ENCODE data around the gene TICRR.
"Not testable (repeated sequence)": the region's sequence is repeated elsewhere in the genome, so short reads cannot be mapped to it uniquely, and the experiment has no call there.

TICRR gene

GRCh38 chr15:89566181-89566580 is 9.1 kb upstream of the TICRR start:
- DNase-seq, result no peak

DNA sequence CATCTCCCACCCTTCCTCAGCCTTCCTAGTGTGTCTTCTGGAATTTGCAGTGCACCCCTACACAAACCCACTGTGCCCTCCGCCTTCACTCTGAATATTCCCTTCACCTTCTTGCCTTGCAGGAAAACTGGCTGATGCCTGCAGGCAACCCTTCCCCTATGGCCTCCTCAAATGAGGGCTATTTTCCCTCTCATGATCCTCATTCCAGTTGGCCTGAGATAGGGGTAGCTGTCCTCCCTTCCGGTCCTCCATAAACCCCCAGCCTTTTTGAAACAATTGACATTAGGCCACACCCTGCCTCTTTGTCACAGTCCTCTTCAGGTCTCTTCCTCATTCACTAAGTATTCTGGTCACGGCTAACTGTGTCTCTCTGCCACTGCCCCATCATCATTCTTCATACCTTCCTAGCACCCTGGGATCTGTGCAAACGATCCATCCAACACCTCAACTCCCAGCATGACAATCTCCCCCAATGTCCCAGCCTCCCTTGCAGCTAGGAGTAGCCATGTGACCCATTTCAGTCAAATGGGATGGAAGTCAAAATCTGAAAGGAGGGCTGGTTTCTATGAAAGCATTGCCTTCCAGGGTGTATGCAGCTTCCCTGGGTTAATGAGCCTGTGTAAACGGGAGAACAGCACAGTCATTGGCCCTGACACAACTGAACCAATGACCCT is 8.5 kb upstream of the TICRR start:
- no peak for DNase-seq

GRCh38 chr15:89569090-89569745 is 6.1 kb upstream of the TICRR start:
- no peak for DNase-seq

DNA sequence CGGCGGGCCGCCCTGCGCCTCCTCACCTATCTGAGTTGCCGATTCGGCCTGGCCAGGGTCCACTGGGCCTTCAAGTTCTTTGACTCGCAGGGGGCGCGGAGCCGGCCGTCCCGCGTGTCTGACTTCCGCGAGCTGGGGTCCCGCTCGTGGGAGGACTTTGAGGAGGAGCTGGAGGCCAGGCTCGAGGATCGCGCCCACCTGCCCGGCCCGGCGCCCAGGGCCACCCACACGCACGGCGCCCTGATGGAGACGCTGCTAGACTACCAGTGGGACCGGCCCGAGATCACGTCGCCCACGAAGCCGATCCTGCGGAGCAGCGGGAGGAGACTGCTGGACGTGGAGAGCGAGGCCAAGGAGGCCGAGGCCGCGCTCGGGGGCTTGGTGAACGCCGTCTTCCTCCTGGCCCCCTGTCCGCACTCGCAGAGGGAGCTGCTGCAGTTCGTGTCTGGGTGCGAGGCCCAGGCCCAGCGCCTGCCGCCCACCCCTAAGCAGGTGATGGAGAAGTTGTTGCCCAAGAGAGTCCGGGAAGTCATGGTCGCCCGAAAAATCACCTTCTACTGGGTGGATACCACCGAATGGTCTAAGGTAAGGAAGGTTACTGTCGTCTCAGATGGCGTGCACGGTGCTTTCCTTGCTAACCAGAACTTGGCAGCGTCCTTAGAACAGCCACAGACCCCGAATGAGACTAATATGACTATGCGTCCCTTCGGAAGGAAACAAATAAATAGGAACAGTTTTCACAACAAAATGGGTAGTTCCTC is 567 bp downstream of the TICRR start:
- peak in 5 of 51 donors; percentile 3 to 42 (median 36) for DNase-seq

- DNase-seq, result no peak
These were observed 1.1 kb downstream of the TICRR start for GRCh38 chr15:89576417-89576773.

DNA sequence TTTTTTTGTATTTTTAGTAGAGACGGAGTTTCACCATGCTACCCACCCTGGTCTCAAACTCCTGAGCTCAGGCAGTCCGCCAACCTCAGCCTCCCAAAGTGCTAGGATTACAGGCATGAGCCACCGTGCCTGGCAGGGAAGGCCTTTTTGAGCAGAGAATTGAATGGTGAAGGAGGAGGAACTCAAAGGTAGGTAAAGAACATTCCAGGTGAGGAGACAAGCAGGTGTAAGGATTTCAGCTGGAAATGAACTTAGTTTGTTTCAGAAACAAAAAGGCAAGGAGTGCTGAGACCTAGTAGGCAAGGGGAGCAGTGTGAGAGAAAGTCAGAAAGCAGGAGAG is 2.5 kb downstream of the TICRR start:
- no peak for DNase-seq

DNA sequence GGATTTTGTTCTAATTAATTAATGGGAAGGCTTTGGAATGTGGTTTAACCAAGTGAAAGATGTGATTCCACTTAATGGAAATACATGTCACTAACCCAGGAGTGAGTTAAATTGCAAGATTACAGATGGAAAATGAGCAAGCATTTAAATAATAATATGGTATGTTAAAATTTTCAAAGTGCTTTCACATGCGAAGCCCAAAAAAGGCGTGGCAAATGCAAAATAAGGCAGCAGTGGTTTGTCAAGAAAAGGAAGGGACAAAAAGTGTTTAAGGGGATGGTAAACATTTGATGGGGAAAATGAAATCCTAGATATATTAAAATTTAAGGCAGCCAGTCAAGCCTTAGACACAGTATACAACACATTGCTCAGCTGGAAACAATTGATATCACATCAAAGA is 2.9 kb downstream of the TICRR start:
- no peak for DNase-seq

GRCh38 chr15:89580747-89581146 is 5.5 kb downstream of the TICRR start:
- DNase-seq, result not testable (repeated sequence)

GRCh38 chr15:89586651-89587050 is 11.4 kb downstream of the TICRR start:
- DNase-seq, result no peak

GRCh38 chr15:89587955-89588354 is 12.7 kb downstream of the TICRR start:
- DNase-seq, result no peak

DNA sequence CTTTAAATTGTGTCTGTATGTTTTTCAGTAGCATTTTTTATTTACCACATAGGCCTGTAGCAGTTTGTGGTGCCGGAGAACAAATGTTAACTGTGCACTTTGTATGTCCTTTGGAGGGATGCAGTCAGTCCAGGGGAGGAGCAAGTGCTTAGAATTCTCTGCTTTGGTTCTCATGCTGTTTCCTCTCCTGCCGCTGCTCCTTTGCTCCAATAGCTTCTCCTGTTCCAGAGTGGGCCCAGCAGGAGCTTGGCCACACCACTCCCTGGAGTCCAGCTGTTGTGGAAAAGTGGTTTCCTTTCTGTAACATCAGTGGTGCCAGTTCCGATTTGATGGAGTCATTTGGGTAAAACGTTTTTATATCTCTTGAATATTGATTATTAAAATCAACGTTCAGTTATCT is 16.6 kb downstream of the TICRR start:
- DNase-seq, result no peak

- DNase-seq, result no peak
These were observed 17.7 kb downstream of the TICRR start for GRCh38 chr15:89593018-89593417.

GRCh38 chr15:89599021-89599420 is 23.8 kb downstream of the TICRR start:
- DNase-seq, result no peak

DNA sequence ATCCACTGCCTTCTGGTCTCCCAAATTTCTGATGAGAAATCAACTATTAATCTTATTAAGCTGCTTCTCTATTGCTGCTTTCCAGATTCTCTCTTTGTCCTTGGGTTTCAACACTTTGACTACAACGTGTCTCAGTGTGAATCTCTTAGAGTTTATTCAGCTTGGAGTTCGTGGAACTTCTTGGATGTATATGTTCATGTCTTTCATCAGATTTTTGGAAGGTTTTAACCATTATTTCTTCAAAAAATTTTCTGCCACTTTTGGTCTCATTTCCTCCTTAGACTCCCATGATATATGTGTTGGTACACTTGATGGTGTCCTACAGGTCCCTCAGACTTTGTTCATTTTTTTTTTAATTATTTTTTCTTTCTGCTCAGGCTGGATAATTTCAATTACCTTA is 36.0 kb downstream of the TICRR start:
- no peak for DNase-seq

GRCh38 chr15:89613031-89613430 is 37.8 kb downstream of the TICRR start:
- DNase-seq, result no peak

DNA sequence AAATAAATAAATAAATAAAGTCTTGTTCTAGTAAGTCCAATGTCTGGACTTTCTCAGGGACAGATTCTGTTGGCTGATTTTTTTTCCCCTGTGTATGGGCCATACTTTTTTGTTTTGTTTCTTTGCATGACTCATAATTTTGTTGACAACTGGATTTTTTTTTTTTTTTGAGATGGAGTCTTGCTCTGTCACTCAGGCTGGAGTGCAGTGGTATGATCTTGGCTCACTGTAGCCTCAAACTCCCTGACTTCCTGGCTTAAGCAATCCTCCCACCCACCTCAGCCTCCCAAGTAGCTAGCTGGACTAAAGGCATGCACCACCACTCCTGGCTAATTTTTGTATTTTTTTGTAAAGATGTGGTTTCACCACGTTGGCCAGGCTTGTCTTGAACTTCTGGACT is 38.9 kb downstream of the TICRR start:
- no peak for DNase-seq

DNA sequence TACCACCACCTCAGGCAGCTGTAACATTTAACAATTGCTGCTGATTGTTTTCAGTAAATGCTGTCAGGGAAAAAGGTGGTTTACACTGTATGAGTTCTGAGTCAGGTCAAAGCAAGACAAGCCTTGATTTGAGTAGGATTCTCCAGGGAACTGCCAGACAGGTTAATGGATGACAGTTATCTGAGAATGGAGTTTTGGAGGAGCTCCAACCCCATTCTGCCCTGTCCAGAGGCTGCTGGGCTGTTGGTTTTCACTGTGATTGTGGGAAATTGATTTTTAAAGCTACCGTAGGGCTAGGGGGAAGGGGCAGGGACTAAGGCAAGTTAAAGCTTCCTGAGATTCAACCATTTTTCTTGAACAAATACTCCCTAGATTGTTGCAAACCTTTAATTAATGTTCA is 39.9 kb downstream of the TICRR start:
- DNase-seq, result no peak

DNA sequence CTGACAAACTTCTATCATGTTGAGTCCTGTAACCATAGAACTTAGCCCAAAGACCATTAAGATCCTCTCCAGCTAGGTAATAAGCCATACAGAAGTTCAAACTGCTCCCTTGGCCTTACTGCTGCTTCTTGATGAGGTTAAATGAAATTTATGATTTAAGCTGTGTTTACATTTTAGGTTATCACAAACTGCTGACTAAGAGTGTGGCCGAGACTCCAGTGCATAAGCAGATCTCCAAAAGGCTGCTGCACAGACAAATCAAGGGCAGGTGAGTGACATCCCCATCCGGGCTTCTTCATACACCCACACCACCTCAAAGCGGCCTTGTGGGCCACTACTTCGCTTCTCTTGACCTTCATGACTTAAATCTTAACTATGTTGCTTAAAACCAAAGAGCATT is 41.0 kb downstream of the TICRR start:
- no peak for DNase-seq

GRCh38 chr15:89621547-89621946 is 46.3 kb downstream of the TICRR start:
- no peak for DNase-seq

DNA sequence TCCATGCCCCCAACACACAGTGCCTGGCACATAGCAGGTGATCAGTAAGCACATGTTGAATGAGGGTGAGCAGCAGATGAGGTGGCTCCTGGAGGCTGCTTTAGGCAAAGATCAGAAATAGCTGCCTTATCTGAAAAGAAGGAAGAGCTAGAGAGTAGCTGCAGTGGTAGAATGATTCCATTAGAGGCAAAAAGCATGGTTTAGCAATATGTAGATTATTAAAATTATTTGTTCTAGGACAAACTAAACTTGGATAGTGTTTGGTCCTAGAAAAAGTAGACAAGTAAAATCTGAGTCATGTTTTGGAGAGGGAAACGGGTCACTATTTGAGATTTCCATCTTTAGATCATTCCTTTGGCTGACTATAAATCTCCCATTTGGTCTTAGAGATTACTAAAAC is 47.9 kb downstream of the TICRR start:
- DNase-seq, result no peak

GRCh38 chr15:89625716-89626115 is 50.4 kb downstream of the TICRR start:
- DNase-seq, result no peak

DNA sequence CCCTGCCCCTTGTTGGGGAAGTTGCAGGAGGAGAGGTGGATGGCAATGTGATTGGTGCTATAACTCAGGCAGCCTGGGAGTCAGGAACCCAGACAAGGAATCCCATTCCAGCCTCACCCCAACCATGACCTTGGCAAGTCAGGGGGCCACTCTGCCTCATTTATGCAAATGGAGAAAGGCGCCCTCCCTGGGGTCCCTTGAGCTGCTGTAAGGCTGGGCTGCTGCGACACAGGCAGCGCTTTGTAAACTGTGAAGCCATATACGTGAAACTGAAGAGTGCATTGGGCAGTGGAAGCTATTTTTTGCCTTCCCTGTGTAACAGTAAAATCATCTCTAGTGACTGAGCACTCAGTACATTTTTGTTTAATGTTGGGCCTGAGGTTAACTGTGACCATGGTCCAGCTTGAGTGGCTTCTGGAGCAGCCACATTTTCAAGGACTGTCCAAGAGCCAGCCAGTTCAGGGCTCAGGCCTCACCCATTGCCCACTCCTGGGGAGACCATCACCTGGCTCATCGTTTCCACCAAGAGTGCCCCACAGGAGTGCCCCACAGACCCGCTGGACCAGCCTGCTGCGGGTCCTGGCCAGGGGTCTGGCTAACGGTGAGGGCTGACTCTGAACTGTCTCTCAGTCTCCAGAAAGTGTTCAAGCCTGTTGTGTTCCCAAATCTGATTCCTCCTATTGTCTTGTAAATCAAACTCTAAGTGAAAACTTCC is 52.1 kb downstream of the TICRR start:
- no peak for DNase-seq

All from hypothalamus (tissue), 51 donors.